Esophagus squamous epithelium (tissue), 5 donors: ENCODE results near the gene BACH1. TPM values are rescaled to one million over a fixed set of nuclear protein-coding genes. Genes with fewer than 3 reads are reported as not detected.

ENCODE experiments used
- DNase-seq: peaks from one replicate; lab custom pipeline; 2025; lab: John Stamatoyannopoulos, UW
- H3K27ac ChIP-seq, 4 donors: fragments of 200-600 bp; sonication (generic); one replicate each; pipeline ENCODE4 v1.5.1; 2016 to 2019; ENCODE audit warnings: mild to moderate bottlenecking in 1 of 4
- H3K27me3 ChIP-seq, 4 donors: fragments of 200-600 bp; sonication (generic); 1 replicate in 3 of 4; 2 replicates in 1 of 4; pipeline versions ENCODE4 v1.5.1 to v1.6.0; 2017 to 2021; ENCODE audit warnings: antibody characterized with exemption in 1 of 4
- H3K36me3 ChIP-seq, 3 donors: fragments of 200-600 bp; sonication (generic); one replicate each; pipeline ENCODE4 v1.5.1; 2016 to 2019
- H3K4me1 ChIP-seq, 3 donors: fragments of 200-600 bp; sonication (generic); one replicate each; pipeline ENCODE4 v1.5.1; 2017 to 2019
- H3K4me3 ChIP-seq, 4 donors: fragments of 200-600 bp; sonication (generic); 1 replicate in 3 of 4; 2 replicates in 1 of 4; pipeline ENCODE4 v1.5.1; 2016 to 2019; ENCODE audit warnings: mild to moderate bottlenecking in 2 of 4, moderate library complexity in 1 of 4
- H3K9me3 ChIP-seq, 3 donors: fragments of 200-600 bp; sonication (generic); one replicate each; pipeline ENCODE4 v1.5.1; 2016 to 2019
- POLR2A ChIP-seq, 4 donors: fragments of 450-650 bp; IDR thresholded peaks; one replicate each; pipeline ENCODE4 v1.6.1; 2017; ENCODE audit warnings: antibody characterized with exemption in 4 of 4, mild to moderate bottlenecking in 4 of 4, moderate library complexity in 3 of 4
- WGBS, 2 donors: methylation state at CpG; one replicate each; pipeline ENCODE4 v1.1.5; 2018; 5-methylcytosine and 5-hydroxymethylcytosine counted together
- intact Hi-C: fragments of 100-400 bp; cut with DNase I; formaldehyde crosslinking; loops from one replicate; pipeline ENCODE4 v1.15.0; 2022
- total RNA-seq, 4 donors: library from RNA; depleted of rRNA; stranded (reverse); fragments of >200 nt; gene quantifications; one replicate each; pipeline ENCODE4 v1.1.0, GENCODE V29; 2016
- TF ChIP-seq, protein P1 (sequence below), 6 experiments: fragments of 450-650 bp in 4 of 6; fragments of 200-600 bp in 2 of 6; sonication (generic) in 2 of 6; IDR thresholded peaks; one replicate each; pipeline ENCODE4 v1.5.1; 2016 to 2019; ENCODE audit warnings: antibody characterized with exemption in 6 of 6, mild to moderate bottlenecking in 4 of 6, moderate library complexity in 4 of 6
- donor health status: DM: yes; HTN: yes; CAD: no.

The BACH1 gene
- total RNA-seq, 4 donors from 2014 or later, result 39.6 to 54.6 (median 44.8) TPM

GRCh38 chr21:29333406-29333805 is 34.7 kb downstream of the BACH1 start:
- Histone ChIP-seq H3K4me1 (peaks cover 0 to 37% (median 2%) of the 10 kb centered on the region in 3 donors), H3K27ac (no peak overlapping the region), H3K27me3 (no peaks in the 10 kb centered on the region), H3K9me3 (no peaks in the 10 kb centered on the region), H3K4me3 (no peak overlapping the region), H3K36me3 (peaks cover 3 to 79% (median 10%) of the 10 kb centered on the region in 3 donors)
- TF ChIP-seq, protein P1, sequence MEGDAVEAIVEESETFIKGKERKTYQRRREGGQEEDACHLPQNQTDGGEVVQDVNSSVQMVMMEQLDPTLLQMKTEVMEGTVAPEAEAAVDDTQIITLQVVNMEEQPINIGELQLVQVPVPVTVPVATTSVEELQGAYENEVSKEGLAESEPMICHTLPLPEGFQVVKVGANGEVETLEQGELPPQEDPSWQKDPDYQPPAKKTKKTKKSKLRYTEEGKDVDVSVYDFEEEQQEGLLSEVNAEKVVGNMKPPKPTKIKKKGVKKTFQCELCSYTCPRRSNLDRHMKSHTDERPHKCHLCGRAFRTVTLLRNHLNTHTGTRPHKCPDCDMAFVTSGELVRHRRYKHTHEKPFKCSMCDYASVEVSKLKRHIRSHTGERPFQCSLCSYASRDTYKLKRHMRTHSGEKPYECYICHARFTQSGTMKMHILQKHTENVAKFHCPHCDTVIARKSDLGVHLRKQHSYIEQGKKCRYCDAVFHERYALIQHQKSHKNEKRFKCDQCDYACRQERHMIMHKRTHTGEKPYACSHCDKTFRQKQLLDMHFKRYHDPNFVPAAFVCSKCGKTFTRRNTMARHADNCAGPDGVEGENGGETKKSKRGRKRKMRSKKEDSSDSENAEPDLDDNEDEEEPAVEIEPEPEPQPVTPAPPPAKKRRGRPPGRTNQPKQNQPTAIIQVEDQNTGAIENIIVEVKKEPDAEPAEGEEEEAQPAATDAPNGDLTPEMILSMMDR (IDR thresholded peaks at IDR 0.05), result no peak
- TF ChIP-seq POLR2A (IDR thresholded peaks at IDR 0.05), result no peak
- WGBS, 2 donors, result 40 to 70% methylated on average over 1 of the region's 1 CpG
- intact Hi-C loops, result no loop called here
- DNase-seq, result no peak

DNA sequence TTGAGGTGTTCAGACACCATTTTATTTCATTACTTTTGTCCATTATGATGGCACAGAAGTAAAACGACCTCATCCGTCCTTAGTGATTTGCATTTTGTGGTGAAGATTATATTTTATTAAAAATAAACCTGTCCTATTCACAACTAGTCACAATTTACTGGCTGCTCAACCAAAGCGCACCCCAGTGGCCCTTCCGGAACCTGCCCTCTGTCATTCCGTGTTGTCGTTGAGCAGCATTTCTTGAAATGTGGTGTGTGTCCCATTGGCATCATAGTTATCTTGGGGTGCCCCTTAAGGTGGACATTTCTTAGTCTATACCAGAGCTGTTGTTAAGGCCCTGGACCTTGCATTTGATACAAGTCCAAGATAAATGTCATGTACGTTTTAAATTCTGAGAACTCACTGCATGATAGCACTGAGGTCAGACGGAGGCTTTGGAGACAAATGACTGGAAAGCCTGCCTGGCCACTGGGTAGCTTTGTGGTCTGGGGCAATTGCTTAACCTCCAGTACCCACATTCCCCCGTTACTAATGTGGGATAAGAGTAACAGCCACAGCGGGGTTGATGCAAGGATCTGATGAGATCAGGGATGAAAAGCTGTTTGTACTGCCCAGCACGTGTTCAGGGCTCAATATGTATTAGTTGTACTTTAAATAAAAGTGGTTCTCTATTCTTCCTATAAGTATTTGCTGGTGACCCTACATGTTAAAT is 36.2 kb downstream of the BACH1 start:
- WGBS, 2 donors, result 79 to 84% methylated on average over 11 of the region's 11 CpGs
- intact Hi-C loops, result no loop called here
- Histone ChIP-seq H3K27ac (no peak overlapping the region), H3K36me3 (peaks cover 3 to 70% (median 7%) of the 10 kb centered on the region in 3 donors), H3K4me3 (no peak overlapping the region), H3K4me1 (peaks cover 0 to 31% (median 2%) of the 10 kb centered on the region in 3 donors), H3K27me3 (no peaks in the 10 kb centered on the region), H3K9me3 (no peaks in the 10 kb centered on the region)
- no peak for DNase-seq
- TF ChIP-seq POLR2A (IDR thresholded peaks at IDR 0.05), result no peak
- TF ChIP-seq, protein P1 (IDR thresholded peaks at IDR 0.05), result no peak

GRCh38 chr21:29335720-29336119 is 37.0 kb downstream of the BACH1 start:
- Histone ChIP-seq H3K4me3 (no peak overlapping the region), H3K27me3 (no peaks in the 10 kb centered on the region), H3K27ac (no peak overlapping the region), H3K9me3 (no peaks in the 10 kb centered on the region), H3K36me3 (peaks cover 0 to 64% (median 3%) of the 10 kb centered on the region in 3 donors), H3K4me1 (peaks cover 0 to 25% (median 2%) of the 10 kb centered on the region in 3 donors)
- no peak for DNase-seq
- 43 to 49% methylated on average over 3 of the region's 3 CpGs for WGBS, 2 donors
- TF ChIP-seq POLR2A (IDR thresholded peaks at IDR 0.05), result no peak
- TF ChIP-seq, protein P1 (IDR thresholded peaks at IDR 0.05), result no peak
- intact Hi-C loops, result no loop called here

DNA sequence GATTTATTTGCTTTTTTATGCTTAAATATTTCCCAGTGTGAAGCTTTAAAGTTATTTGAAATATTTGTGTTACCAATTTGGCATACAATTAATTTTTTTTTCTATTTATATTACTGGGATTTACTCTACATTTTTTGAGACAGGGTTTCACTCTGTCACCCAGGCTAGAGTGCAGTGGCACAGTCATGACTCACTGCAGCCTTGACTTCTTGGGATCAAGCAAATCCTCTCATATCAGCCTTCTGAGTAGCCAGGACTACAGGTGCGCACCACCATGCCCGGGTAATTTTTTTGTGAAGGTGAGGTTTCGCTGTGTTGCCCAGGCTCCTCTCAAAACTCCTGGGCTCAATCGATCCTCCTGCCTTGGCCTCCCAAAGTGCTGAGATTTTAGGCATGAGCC is 39.5 kb downstream of the BACH1 start:
- 94 to 96% methylated on average over 4 of the region's 4 CpGs for WGBS, 2 donors
- no peak for DNase-seq
- Histone ChIP-seq H3K36me3 (peaks cover 0 to 45% (median 3%) of the 10 kb centered on the region in 3 donors), H3K27me3 (no peaks in the 10 kb centered on the region), H3K9me3 (no peaks in the 10 kb centered on the region), H3K4me1 (peaks cover 0 to 35% (median 15%) of the 10 kb centered on the region in 3 donors), H3K27ac (no peak overlapping the region), H3K4me3 (no peak overlapping the region)
- TF ChIP-seq, protein P1 (IDR thresholded peaks at IDR 0.05), result no peak
- no peak for TF ChIP-seq POLR2A (IDR thresholded peaks at IDR 0.05)
- intact Hi-C loops, result no loop called here

DNA sequence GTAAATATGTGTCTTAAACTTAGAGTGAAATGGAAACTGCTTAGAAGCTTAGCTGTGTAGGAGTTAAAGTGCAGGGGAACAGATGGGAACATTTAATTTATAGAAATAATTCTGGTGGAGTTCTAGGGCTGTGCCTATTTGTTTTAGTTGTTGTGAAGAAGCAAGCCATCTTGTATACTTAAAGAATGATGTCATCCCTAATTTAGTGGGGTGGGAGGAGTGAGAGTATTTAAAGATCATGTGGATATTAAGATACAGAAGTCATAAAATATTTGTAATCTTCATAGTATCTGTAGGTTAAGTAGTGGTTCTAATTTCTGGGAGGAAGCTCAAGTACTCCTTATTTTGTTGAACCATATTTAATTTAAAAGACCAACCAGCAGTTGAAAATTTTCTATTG is 41.5 kb downstream of the BACH1 start:
- TF ChIP-seq POLR2A (IDR thresholded peaks at IDR 0.05), result no peak
- TF ChIP-seq, protein P1 (IDR thresholded peaks at IDR 0.05), result no peak
- Histone ChIP-seq H3K4me3 (no peak overlapping the region), H3K9me3 (no peaks in the 10 kb centered on the region), H3K27ac (no peak overlapping the region), H3K27me3 (no peaks in the 10 kb centered on the region), H3K36me3 (peaks cover 0 to 40% (median 0%) of the 10 kb centered on the region in 3 donors), H3K4me1 (peaks cover 0 to 29% (median 15%) of the 10 kb centered on the region in 3 donors)
- intact Hi-C loops, result no loop called here
- DNase-seq, result no peak
